ENCODE results near the gene PIEZO1. TPM values are rescaled to one million over a fixed set of nuclear protein-coding genes. Genes with fewer than 3 reads are reported as not detected.

The PIEZO1 gene
- total and polyA plus RNA-seq, 2 donors (not counting 1 experiment from before 2014, with no cell fraction given), result 94.5 to 313 TPM

DNA sequence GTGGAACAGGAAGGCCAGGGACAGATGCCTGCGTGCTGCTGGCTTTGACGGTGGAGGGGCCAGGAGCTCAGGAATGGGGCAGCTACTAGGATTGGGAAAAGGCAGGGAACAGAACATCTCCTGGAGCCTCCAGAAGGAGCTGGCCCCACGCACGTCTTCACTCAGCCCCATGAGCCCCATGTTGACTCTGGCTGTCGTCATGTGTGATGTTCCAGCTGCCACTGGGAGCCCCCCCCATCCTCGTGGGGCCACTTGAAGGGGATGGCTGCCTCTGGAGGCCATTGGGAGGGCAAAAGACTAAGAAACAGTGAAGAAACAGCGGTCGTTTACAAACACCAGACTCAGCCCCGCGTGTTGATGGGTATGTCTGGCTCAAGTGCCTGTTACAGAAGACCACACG is 45.2 kb upstream of the PIEZO1 start:
- H3K9ac ChIP-seq (ENCODE audit: insufficient read depth, low read length), result no peak overlapping the region
- no peak overlapping the region for H3K4me3 ChIP-seq (replicated peaks in 1 of 4; ENCODE audit: control extremely low read depth in 1 of 4, insufficient read depth in 1 of 4, low read depth in 3 of 4, low read length in 4 of 4)
- no peak overlapping the region for H3K4me2 ChIP-seq (ENCODE audit: extremely low read depth, insufficient read depth, low read length)
- H3K27ac ChIP-seq (ENCODE audit: insufficient read depth, low read length), result no peak overlapping the region
- no peaks in the 10 kb centered on the region for H3K27me3 ChIP-seq (ENCODE audit: control insufficient read depth, insufficient read depth, low read length)
- TF ChIP-seq, protein P1, sequence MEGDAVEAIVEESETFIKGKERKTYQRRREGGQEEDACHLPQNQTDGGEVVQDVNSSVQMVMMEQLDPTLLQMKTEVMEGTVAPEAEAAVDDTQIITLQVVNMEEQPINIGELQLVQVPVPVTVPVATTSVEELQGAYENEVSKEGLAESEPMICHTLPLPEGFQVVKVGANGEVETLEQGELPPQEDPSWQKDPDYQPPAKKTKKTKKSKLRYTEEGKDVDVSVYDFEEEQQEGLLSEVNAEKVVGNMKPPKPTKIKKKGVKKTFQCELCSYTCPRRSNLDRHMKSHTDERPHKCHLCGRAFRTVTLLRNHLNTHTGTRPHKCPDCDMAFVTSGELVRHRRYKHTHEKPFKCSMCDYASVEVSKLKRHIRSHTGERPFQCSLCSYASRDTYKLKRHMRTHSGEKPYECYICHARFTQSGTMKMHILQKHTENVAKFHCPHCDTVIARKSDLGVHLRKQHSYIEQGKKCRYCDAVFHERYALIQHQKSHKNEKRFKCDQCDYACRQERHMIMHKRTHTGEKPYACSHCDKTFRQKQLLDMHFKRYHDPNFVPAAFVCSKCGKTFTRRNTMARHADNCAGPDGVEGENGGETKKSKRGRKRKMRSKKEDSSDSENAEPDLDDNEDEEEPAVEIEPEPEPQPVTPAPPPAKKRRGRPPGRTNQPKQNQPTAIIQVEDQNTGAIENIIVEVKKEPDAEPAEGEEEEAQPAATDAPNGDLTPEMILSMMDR (conservative IDR thresholded peaks at IDR 0.05 in 1 of 2, IDR thresholded peaks at IDR 0.05 in 1 of 2; ENCODE audit: low read depth in 1 of 2, low read length in 2 of 2), result no peak
- TF ChIP-seq EZH2 (IDR thresholded peaks at IDR 0.05; ENCODE audit: low read length, missing control alignments), result no peak
- H3K79me2 ChIP-seq (ENCODE audit: control insufficient read depth, insufficient read depth, low read length), result no peaks in the 10 kb centered on the region
- no peaks in the 10 kb centered on the region for H4K20me1 ChIP-seq (ENCODE audit: control insufficient read depth, extremely low read depth, insufficient read depth, low read length)
- H3K4me1 ChIP-seq (ENCODE audit: control insufficient read depth, extremely low read depth, insufficient read depth, low read length), result no peaks in the 10 kb centered on the region
- no peaks in the 10 kb centered on the region for H3K9me3 ChIP-seq (ENCODE audit: control insufficient read depth, insufficient read depth, low read depth, low read length)
- no peaks in the 10 kb centered on the region for H3K36me3 ChIP-seq (ENCODE audit: control insufficient read depth, insufficient read depth, low read length)
- H2AFZ ChIP-seq (ENCODE audit: low read length), result no peak overlapping the region
- DNase-seq (ENCODE audit: low read depth in 2 of 2), result peak in 1 of 2 donors; percentile 69

DNA sequence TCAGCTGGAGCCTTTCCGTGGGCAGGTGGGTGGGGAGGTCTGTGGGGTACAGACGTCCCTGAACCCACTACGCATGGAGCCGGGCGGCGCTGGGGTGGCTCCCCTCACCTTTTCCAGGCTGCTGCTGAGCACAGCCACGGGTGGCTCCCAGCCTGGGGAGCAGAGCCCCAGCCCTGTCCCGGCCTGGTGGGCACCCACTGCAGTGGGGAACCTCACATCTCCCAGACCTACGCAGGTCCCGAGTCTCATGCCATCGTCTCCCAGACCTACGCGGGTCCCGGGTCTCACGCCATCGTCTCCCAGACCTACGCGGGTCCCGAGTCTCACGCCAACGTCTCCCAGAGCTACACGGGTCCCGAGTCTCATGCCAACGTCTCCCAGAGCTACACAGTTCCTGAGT is 43.7 kb upstream of the PIEZO1 start:
- no peaks in the 10 kb centered on the region for H3K79me2 ChIP-seq (ENCODE audit: control insufficient read depth, insufficient read depth, low read length)
- H3K4me1 ChIP-seq (ENCODE audit: control insufficient read depth, extremely low read depth, insufficient read depth, low read length), result no peaks in the 10 kb centered on the region
- H3K36me3 ChIP-seq (ENCODE audit: control insufficient read depth, insufficient read depth, low read length), result no peaks in the 10 kb centered on the region
- H4K20me1 ChIP-seq (ENCODE audit: control insufficient read depth, extremely low read depth, insufficient read depth, low read length), result no peaks in the 10 kb centered on the region
- H3K27ac ChIP-seq (ENCODE audit: insufficient read depth, low read length), result no peak overlapping the region
- H3K4me3 ChIP-seq (replicated peaks in 1 of 4; ENCODE audit: control extremely low read depth in 1 of 4, insufficient read depth in 1 of 4, low read depth in 3 of 4, low read length in 4 of 4), result no peak overlapping the region
- H2AFZ ChIP-seq (ENCODE audit: low read length), result no peak overlapping the region
- no peaks in the 10 kb centered on the region for H3K9me3 ChIP-seq (ENCODE audit: control insufficient read depth, insufficient read depth, low read depth, low read length)
- no peak overlapping the region for H3K9ac ChIP-seq (ENCODE audit: insufficient read depth, low read length)
- no peaks in the 10 kb centered on the region for H3K27me3 ChIP-seq (ENCODE audit: control insufficient read depth, insufficient read depth, low read length)
- TF ChIP-seq EZH2 (IDR thresholded peaks at IDR 0.05; ENCODE audit: low read length, missing control alignments), result no peak
- TF ChIP-seq, protein P1 (conservative IDR thresholded peaks at IDR 0.05 in 1 of 2, IDR thresholded peaks at IDR 0.05 in 1 of 2; ENCODE audit: low read depth in 1 of 2, low read length in 2 of 2), result no peak
- H3K4me2 ChIP-seq (ENCODE audit: extremely low read depth, insufficient read depth, low read length), result no peak overlapping the region
- DNase-seq (ENCODE audit: low read depth in 2 of 2), result no peak

DNA sequence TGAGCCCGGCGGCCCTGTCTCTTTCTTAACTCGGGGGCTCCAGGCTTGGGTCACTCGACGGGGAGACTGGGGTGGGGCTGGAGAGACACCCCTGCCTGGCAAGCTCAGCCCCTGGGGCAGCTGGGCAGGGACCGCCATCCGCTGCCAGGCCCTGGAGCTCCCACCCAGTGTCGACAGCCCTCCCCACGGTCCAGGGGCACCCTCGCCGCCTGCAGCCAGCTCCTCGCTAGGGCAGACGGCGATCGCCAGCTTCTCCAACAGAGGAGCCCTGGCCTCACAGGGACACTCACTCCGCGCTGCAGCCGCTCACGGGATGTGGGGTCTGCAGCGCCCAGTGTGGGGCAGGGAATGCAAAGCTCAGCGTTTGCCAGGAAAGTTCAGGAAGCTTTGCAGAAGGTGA is 42.7 kb upstream of the PIEZO1 start:
- no peaks in the 10 kb centered on the region for H3K4me1 ChIP-seq (ENCODE audit: control insufficient read depth, extremely low read depth, insufficient read depth, low read length)
- H3K79me2 ChIP-seq (ENCODE audit: control insufficient read depth, insufficient read depth, low read length), result no peaks in the 10 kb centered on the region
- no peak overlapping the region for H3K4me3 ChIP-seq (replicated peaks in 1 of 4; ENCODE audit: control extremely low read depth in 1 of 4, insufficient read depth in 1 of 4, low read depth in 3 of 4, low read length in 4 of 4)
- H3K36me3 ChIP-seq (ENCODE audit: control insufficient read depth, insufficient read depth, low read length), result no peaks in the 10 kb centered on the region
- no peaks in the 10 kb centered on the region for H4K20me1 ChIP-seq (ENCODE audit: control insufficient read depth, extremely low read depth, insufficient read depth, low read length)
- no peak for TF ChIP-seq EZH2 (IDR thresholded peaks at IDR 0.05; ENCODE audit: low read length, missing control alignments)
- no peak overlapping the region for H3K9ac ChIP-seq (ENCODE audit: insufficient read depth, low read length)
- H3K27me3 ChIP-seq (ENCODE audit: control insufficient read depth, insufficient read depth, low read length), result no peaks in the 10 kb centered on the region
- H2AFZ ChIP-seq (ENCODE audit: low read length), result no peak overlapping the region
- no peak overlapping the region for H3K27ac ChIP-seq (ENCODE audit: insufficient read depth, low read length)
- DNase-seq (ENCODE audit: low read depth in 2 of 2), result no peak
- H3K9me3 ChIP-seq (ENCODE audit: control insufficient read depth, insufficient read depth, low read depth, low read length), result no peaks in the 10 kb centered on the region
- H3K4me2 ChIP-seq (ENCODE audit: extremely low read depth, insufficient read depth, low read length), result no peak overlapping the region

Measured in fibroblast of lung (primary cell).